ENCODE measurements around the gene LTB4R2. TPM values are rescaled to one million over a fixed set of nuclear protein-coding genes. Genes with fewer than 3 reads are reported as not detected.

The LTB4R2 gene
- total and polyA plus RNA-seq, 12 donors, result 0.42 to 11.1 (median 3.8) TPM

DNA sequence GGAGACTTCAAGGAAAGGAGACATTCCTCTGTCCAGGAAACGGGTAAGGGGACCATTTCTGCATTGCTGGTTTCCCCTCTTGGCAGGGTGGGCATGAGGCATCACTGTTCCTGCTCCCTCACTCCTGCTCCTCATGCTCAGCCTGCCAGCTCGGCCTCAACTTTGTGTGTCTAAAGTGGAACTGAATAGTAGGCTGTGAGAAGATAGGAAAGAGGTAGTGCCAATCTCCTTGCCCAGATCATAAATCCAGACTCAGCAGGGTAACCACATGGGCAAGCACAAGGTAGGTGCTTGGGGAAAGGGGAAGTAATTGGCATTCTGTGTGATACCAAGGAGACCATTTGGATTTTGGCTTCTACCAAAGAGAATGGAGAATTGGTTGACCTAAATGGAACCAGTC lies 4.0 kb downstream of the LTB4R2 start:
- Histone ChIP-seq H3K27me3 (no peaks in the 10 kb centered on the region), H3K27ac (peak overlapping the region in 3 of 5 donors; percentile 9 to 92 (median 68)), H3K9me3 (replicated peaks in 1 of 3) (no peaks in the 10 kb centered on the region), H3K4me1 (replicated peaks in 1 of 2) (peaks cover 20 to 54% of the 10 kb centered on the region in 2 donors), H3K36me3 (replicated peaks in 1 of 2) (no peaks in the 10 kb centered on the region), H3K4me3 (no peak overlapping the region)
- DNase-seq, result no peak
- 77 to 86% (median 81%) methylated on average over 2 of the region's 2 CpGs for WGBS, 4 donors
- intact Hi-C loops (cut with DNase I), result no loop called here
- TF ChIP-seq, protein P1, sequence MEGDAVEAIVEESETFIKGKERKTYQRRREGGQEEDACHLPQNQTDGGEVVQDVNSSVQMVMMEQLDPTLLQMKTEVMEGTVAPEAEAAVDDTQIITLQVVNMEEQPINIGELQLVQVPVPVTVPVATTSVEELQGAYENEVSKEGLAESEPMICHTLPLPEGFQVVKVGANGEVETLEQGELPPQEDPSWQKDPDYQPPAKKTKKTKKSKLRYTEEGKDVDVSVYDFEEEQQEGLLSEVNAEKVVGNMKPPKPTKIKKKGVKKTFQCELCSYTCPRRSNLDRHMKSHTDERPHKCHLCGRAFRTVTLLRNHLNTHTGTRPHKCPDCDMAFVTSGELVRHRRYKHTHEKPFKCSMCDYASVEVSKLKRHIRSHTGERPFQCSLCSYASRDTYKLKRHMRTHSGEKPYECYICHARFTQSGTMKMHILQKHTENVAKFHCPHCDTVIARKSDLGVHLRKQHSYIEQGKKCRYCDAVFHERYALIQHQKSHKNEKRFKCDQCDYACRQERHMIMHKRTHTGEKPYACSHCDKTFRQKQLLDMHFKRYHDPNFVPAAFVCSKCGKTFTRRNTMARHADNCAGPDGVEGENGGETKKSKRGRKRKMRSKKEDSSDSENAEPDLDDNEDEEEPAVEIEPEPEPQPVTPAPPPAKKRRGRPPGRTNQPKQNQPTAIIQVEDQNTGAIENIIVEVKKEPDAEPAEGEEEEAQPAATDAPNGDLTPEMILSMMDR (IDR thresholded peaks at IDR 0.05), result no peak

DNA sequence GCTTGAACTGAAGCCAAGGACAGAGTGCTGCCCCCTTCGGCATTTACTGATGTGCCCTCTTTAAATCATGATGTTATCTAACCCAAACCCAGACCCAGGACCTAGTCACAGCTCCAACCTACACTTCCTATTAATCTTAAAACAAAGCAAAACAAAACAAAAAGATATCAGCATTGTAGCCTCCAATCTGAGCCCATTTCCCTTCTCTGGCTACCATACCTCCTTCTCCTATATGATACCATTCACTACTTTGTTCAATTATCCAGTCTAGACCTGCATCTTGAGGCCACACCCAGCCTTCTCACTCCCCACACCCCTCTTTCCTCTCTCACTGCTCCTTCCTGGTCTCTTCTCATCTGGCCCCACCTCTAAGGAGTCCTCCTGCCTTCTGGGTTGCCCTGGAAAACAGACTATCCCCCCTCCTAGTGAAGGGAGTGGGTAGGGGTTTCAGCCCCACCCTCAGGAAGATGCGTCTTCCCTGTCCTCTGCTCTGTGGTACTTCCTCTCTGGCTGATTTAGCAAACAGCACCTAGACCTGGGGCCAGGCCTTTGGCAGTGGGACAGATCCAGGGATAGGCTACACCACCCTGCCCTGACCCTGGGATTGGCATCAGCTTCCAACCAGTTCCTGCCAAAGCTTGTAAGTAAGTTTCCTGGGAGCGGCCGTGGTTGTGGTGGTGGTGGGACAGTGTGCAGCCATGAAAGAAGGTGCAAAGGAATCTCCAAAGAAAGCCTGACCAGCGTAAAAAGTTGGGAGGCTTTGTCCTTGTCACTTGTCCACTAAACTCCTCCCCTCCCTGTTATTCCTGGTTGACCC lies 4.6 kb downstream of the LTB4R2 start:
- Histone ChIP-seq H3K27me3 (no peaks in the 10 kb centered on the region), H3K36me3 (replicated peaks in 1 of 2) (no peaks in the 10 kb centered on the region), H3K4me1 (replicated peaks in 1 of 2) (peaks cover 19 to 48% of the 10 kb centered on the region in 2 donors), H3K4me3 (no peak overlapping the region), H3K27ac (peak overlapping the region in 3 of 5 donors; percentile 9 to 92 (median 68)), H3K9me3 (replicated peaks in 1 of 3) (no peaks in the 10 kb centered on the region)
- WGBS, 4 donors, result 46 to 68% (median 62%) methylated on average over 5 of the region's 5 CpGs
- intact Hi-C loops (cut with DNase I), result no loop called here
- TF ChIP-seq, protein P1 (IDR thresholded peaks at IDR 0.05), result no peak
- TF ChIP-seq POLR2A (IDR thresholded peaks at IDR 0.05), result no peak
- DNase-seq, result no peak

DNA sequence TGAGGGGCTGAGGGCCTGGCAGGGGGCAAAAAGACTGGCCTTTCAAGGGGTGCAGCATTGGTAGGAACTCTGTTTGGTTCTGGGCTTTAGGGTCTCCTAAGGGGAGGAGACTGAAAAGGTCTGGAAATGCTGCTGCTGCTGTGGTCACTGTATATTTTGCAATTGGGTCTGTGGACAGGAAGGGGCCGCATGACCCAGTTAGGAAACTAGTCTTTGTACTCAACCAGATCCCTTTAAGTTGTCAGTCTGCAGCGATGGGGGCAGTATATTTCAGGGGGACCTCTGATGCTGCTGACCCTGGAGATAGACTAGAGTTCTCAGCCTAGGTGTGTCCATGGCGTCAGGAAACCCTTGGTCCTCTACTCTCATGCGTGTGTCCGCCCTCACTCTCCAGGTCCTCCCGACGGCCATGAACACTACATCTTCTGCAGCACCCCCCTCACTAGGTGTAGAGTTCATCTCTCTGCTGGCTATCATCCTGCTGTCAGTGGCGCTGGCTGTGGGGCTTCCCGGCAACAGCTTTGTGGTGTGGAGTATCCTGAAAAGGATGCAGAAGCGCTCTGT lies 5.4 kb downstream of the LTB4R2 start:
- 81 to 87% (median 84%) methylated on average over 9 to 10 of the region's 10 CpGs for WGBS, 4 donors
- TF ChIP-seq, protein P1 (IDR thresholded peaks at IDR 0.05), result no peak
- intact Hi-C loops (cut with DNase I), result no loop called here
- no peaks in the 10 kb centered on the region for H3K36me3 ChIP-seq (replicated peaks in 1 of 2)
- no peaks in the 10 kb centered on the region for H3K27me3 ChIP-seq
- no peaks in the 10 kb centered on the region for H3K9me3 ChIP-seq (replicated peaks in 1 of 3)
- H3K4me3 ChIP-seq, result no peak overlapping the region
- H3K4me1 ChIP-seq (replicated peaks in 1 of 2), result peaks cover 12 to 40% of the 10 kb centered on the region in 2 donors
- peak overlapping the region in 2 of 5 donors; percentile 68 to 92 for H3K27ac ChIP-seq
- DNase-seq, result no peak

DNA sequence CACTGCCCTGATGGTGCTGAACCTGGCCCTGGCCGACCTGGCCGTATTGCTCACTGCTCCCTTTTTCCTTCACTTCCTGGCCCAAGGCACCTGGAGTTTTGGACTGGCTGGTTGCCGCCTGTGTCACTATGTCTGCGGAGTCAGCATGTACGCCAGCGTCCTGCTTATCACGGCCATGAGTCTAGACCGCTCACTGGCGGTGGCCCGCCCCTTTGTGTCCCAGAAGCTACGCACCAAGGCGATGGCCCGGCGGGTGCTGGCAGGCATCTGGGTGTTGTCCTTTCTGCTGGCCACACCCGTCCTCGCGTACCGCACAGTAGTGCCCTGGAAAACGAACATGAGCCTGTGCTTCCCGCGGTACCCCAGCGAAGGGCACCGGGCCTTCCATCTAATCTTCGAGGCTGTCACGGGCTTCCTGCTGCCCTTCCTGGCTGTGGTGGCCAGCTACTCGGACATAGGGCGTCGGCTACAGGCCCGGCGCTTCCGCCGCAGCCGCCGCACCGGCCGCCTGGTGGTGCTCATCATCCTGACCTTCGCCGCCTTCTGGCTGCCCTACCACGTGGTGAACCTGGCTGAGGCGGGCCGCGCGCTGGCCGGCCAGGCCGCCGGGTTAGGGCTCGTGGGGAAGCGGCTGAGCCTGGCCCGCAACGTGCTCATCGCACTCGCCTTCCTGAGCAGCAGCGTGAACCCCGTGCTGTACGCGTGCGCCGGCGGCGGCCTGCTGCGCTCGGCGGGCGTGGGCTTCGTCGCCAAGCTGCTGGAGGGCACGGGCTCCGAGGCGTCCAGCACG lies 6.1 kb downstream of the LTB4R2 start:
- TF ChIP-seq, protein P1 (IDR thresholded peaks at IDR 0.05), result peak in 2 of 6 experiments; percentile 16 to 21
- TF ChIP-seq POLR2A (IDR thresholded peaks at IDR 0.05), result no peak
- no peaks in the 10 kb centered on the region for H3K27me3 ChIP-seq
- 59 to 83% (median 63%) methylated on average over 10 to 70 of the region's 70 CpGs for WGBS, 4 donors
- intact Hi-C loops (cut with DNase I), result no loop called here
- DNase-seq, result peak in 4 of 7 donors; percentile 35 to 78 (median 66)
- H3K4me3 ChIP-seq, result no peak overlapping the region
- H3K27ac ChIP-seq, result peak overlapping the region in 1 of 5 donors; percentile 68
- H3K4me1 ChIP-seq (replicated peaks in 1 of 2), result peaks cover 7 to 36% of the 10 kb centered on the region in 2 donors
- H3K9me3 ChIP-seq (replicated peaks in 1 of 3), result no peaks in the 10 kb centered on the region
- H3K36me3 ChIP-seq (replicated peaks in 1 of 2), result no peaks in the 10 kb centered on the region

All from adrenal gland (tissue), 12 donors.